ENCODE results near the gene RALGAPA1.
"Not testable (repeated sequence)": the region's sequence is repeated elsewhere in the genome, so short reads cannot be mapped to it uniquely, and the experiment has no call there.

The RALGAPA1 gene

DNA sequence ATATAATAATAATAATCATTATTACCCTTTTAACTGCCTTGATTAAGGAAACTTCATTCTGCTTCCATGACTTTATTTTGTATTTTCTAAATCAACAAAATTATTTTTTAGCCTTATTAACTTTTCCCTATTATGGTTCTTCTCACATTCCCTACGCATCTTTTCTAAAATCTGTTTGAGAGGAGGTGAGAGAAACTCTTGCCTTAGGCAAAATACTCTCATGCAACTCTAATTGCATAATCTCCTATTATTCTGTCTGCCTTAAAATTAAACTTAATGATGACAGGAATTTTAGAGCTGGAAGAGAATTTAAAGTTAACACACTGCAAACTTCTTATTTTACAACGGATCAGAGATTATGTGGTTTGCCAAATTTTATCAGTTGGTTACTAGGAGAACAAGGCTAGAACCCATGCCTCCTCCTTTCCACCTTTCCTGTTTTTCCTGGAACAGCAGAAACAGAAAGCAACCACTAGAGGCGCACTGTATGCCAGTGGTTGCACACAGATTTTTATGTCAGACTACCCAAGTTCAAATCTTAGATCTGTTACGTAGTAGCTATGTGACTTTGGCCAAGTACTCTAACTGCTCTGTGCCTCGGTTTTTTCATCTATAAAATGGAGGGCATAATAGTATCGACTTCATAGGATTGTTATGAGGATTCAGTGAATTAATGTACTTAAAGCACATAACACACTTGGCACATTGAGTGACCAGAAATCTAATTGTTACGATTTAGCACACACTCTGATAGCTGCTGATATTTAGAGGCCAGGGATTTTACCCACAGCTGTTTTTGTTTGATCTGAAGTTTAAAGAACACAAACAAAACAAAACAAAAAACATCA lies 12.7 kb upstream of the RALGAPA1 start:
- DNase-seq (ENCODE audit: low read depth), result no peak

DNA sequence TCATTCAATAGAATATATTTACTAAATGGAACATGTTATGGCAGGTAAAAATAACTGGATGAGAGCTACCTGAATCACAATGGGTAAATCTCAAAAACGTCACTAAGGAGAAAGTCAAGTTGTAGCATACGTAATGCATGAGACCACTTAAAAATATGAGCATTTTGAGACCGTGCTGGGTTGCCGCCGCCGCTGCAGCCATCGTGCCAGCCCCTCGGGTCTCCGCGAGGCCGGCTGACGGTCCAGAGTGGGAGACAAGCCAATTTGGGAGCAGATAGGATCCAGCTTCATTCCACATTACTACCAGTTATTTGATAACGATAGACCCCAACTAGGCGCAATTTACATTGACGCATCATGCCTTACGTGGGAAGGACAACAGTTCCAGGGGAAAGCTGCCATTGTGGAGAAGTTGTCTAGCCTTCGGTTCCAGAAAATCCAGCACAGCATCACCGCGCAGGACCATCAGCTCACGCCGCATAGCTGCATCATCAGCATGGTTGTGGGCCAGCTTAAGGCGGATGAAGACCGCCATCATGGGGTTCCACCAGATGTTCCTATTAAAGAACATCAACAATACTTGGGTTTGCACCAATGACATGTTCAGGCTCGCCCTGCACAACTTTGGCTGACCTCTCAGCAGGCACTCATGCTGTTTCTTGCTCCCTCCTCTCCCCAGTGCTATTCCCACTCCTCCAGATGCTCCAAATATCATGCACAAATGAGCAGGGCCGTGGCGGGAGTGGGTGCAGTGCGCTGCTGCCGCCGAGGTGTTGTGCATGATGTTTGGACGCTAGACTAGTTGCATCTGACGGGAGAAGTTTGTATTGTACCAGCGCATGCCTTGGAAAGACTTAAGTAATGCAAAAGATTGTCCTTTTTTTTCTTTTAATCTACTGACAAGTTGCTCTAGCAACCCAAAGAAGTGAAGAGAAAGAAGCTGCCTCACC lies 10.8 kb upstream of the RALGAPA1 start:
- no peak for DNase-seq (ENCODE audit: low read depth)

DNA sequence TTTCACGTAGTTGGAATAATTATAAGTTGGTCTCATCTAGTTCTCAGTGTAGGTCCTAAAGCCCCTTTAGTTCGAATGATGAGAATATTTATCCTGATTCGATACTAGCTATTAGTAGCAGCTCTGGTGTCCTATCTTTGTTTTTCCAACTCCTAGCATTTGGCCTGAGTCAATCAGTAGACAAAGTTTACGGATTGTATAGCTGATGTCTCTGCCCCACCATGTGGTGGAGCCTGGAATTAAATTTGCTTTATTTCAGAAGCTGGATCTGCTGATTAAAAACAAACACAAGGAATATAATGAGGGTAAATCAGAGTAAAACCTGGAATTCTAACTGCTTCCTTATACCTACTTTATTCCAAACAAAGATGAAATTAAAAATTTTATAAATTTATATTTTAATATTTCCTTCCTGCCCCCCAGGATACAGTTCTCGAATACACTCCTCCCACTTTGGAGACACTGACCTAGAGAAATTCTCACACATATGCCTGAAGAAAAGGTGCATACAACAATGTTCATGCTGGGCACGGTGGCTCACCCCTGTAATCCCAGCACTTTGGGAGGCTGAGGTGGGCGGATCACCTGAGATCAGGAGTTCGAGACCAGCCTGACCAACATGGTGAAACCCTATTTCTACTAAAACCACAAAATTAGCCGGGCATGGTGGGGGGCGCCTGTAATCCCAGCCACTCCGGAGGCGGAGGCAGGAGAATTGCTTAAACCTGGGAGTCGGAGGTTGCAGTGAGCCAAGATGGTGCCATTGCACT lies 9.4 kb upstream of the RALGAPA1 start:
- DNase-seq (ENCODE audit: low read depth), result no peak

- DNase-seq (ENCODE audit: low read depth), result peak; percentile 72
These were observed 5.4 kb upstream of the RALGAPA1 start for GRCh38 chr14:35814371-35815005.

DNA sequence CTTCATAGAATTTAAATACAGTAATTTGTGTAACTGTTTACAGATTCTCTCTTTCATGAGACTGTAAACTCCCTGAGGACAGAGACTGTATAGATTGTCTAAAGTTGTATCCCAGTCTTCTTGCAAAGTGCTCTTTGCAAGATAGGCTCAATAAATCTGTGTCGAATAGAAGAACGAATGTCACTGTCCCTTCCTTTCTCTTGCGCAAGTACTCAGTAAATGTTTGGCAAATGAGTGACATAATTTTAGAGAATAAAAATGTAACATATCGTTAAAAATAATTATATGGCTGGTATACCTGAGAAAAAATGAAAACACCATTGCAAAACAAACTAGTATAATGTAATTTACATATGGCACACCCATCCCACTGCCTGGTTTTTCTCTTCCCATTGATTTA lies 1.9 kb upstream of the RALGAPA1 start:
- DNase-seq (ENCODE audit: low read depth), result no peak

DNA sequence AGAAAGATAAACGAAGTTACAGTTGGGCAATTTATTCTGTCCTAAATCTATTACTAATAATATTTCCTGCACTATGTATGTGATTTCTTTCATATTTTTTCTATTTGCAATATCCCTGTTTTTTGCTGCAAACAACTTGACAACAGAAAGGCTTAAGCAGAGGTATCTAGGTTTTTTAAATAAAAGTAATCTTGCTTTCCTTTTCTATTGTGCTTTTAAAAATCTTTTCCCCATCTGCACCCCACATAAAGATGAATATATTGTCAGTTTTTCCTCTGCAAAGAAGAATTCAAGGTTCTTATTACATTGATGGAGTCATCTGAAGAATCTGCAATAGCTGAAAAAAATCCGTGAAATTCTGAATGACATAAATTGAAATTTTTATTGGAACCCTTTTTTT lies 502 bp upstream of the RALGAPA1 start:
- DNase-seq (ENCODE audit: low read depth), result no peak

- DNase-seq (ENCODE audit: low read depth), result no peak
These were observed 938 bp downstream of the RALGAPA1 start for GRCh38 chr14:35808076-35808637.

DNA sequence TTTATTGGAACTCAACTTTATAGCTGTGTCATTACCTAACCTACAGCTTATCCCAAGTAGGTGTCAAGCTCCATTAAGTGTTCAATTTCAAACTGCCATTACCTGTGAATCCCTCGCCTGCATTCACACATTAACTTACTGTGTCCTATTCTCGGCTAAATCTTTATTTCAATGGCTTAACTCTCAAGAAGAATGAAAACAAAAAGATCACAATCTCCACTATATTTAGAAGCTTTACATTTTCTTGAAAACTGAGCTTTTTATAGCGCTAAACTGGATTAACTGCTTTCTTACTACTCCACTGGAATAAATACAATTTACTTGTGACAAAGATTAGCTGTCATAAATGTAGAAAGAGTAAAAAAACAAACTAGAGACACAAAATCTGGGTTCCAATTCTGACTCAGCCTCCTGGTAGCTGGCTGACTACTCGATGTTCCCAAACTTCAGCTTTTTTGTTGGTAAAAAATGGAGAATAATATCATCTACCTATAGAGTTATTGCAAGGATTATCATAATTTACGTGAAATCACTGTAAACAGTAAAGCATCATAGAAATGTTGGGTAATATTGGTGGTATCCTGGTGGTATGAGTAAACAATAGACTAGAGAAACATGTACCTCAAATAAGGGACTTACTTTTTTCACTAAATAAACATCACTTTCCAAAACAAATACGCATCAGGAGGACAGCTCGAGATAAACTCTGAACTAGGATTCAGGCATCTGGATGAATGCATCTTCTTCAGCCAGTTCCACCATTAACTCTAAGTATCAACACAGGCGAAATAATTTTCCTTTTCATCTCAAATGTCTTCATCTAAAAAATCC lies 1.7 kb downstream of the RALGAPA1 start:
- no peak for DNase-seq (ENCODE audit: low read depth)

DNA sequence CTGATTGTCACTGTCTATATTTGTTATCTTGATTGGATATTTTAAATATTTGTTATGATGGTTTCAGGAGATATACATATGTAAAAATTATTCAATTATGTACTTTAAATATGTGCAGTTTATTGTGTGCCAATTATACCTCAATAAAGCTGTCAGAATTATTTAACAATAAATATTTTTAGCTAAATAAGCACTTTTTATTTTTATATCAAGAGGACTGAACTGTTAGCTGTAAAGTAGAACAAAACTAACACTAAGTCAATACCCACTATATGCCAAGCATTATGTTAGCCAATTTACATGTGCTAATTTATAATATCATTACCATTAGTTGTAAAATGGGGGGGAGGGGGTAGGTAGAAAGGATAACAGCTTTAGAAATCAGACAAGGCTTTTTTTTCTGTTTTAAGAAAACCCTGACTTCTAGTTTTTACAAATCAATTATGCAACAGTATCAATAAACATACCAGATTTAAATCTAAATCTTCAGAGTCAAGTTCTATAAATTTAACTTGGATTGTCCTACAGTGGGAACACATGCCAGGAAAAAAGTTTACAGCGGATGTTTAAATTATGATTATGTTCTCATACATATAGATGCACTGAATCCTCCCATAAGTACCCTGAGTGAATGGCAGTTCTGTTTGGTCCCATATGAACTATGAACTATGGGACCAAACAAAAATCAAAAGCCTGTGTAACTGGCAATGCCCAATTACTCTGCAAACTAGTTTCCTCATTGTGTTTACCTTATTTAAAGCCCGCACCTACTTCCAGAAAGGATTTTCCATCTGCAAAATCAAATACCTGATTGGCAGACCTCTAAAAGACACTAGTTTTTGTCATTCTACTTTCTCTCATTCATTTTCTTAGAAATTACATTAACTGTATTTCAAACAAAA lies 2.8 kb downstream of the RALGAPA1 start:
- no peak for DNase-seq (ENCODE audit: low read depth)

DNA sequence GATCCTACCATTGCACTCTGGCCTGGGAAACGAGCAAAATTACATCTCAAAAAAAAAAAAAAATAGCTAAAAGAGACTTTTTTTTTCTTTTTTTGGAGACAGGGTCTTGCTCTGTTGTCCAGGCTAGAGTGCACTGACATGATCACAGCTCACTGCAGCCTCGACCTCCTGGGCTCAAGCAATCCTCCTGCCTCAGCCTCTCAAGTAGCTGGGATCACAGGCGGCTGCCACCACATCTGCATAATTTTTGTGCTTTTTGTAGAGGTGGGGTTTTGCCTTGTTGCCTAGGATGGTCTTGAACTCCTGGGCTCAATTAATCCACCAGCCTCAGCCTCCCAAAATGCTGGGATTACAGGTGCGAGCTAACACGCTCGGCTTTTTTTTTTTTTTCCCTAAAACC lies 11.3 kb downstream of the RALGAPA1 start:
- no peak for DNase-seq (ENCODE audit: low read depth)

DNA sequence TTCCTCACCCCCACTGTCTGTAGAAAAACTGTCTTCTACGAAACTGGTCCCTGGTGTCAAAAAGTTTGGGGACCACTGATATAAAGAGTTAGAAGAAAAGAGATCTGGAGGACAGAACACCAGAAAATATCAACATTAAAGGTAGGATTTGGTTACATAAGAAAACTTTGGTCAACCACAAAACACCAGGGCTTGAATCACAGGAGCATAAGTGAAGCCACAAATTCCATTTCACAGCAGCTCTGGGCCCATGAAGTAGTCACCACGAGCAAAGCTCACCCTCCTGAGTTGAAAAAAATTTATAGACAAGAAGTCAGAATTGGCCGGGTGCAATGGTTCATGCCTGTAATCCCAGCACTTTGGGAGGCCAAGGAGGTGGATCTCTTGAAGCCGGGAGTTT lies 19.4 kb downstream of the RALGAPA1 start:
- no peak for DNase-seq (ENCODE audit: low read depth)

- DNase-seq (ENCODE audit: low read depth), result no peak
These were observed 22.2 kb downstream of the RALGAPA1 start for GRCh38 chr14:35786856-35787255.

DNA sequence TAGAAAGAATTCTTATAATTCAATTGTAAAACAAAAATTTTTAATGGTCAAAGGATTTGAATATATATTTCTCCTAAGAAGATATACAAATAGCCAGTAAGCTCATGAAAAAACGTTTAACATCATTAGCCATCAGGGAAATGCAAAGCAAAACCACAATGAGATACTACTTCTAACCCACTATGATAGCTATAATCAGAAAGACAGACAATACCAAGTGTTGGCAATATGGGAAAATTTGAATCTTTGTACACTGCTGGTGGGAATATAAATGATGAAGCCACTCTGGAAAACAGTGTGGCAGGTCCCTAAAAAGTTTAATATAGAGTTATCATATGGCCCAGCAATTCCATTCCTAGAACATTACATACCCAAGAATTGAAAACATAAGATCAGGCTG lies 25.4 kb downstream of the RALGAPA1 start:
- no peak for DNase-seq (ENCODE audit: low read depth)

DNA sequence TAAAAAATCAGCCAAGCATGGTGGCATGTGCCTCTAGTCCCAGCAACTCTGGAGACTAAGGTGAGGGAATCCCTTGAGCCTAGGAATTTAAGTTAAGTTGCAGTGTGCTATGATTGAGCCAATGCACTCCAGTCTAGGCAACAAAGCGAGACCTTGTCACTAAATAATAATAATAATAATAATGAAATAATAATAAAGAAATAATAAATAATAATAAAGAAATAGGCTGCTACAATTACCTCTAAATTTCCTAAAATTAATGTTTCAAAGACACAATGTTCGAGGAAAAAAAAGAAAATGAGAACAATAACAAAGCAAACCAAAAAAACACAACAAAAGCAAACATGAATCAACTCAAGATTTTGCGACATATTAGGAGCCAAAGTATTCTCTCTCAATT lies 29.7 kb downstream of the RALGAPA1 start:
- no peak for DNase-seq (ENCODE audit: low read depth)

DNA sequence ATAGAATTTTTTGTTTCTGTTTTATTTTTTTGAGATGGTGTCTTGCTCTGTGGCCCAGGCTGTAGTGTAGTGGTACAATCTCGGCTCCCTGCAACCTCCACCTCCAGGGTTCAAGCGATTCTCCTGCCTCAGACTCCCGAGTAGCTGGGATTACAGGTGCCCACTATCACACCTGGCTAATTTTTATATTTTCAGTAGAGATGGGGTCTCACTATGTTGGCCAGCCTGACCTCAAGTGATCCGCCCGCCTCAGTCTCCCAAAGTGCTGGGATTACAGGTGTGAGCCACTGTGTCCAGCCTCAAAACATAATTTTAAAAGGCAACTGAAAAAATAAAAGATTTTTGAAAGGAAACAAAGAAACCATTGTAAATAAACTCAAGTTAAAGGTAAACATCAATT lies 31.5 kb downstream of the RALGAPA1 start:
- not testable (repeated sequence) for DNase-seq (ENCODE audit: low read depth)

DNA sequence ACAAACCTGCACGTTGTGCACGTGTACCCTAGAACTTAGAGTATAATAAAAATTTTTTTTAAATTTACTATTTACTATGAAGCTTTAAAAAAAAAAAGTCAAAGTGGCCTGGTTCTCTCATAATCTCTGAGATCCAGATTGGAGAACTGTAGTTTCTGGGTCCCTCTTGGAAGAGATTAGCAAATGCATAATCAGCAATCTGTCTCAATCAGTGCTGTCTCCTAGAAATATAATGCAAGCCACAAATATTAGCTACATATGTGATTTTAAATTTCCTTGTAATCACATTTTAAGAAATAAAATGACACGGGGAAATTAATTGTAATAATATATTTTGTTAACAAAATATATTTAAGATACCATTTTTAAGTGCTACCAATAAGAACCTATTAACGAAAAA lies 32.3 kb downstream of the RALGAPA1 start:
- no peak for DNase-seq (ENCODE audit: low read depth)

DNA sequence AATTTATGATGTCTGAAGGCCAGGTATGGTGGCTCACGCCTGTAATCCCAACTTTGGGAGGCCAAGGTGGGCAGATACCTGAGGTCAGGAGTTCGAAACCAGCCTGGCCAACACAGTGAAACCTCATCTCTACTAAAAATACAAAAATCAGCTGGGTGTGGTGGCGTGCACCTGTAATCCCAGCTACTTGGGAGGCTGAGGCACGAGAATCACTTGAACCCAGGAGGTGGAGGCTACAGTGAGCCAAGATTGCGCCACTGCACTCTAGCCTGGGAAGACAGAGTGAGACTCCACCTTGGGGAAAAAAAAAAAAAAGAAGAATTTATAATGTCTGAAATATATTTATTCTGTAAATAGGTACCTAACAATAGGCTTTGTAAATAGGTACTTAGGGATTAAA lies 33.0 kb downstream of the RALGAPA1 start:
- not testable (repeated sequence) for DNase-seq (ENCODE audit: low read depth)

DNA sequence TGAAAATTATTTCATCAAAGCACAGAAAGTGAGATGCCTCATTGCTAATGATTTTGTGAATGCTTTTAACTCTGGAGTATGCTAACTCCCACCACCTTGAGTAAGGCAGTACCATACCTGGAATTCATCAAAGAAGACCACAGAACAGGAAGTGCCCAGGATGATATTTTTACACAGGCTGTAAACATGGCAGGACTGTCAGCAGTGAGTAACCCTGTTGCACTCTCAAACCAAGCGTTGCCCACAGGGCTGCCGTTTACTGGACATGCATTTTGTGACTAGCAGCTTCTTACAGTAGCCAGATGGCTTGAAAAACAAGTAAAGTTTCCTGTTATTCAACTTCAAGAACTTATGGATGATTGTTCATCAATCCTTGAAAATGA lies 42.4 kb downstream of the RALGAPA1 start:
- DNase-seq (ENCODE audit: low read depth), result no peak

- no peak for DNase-seq (ENCODE audit: low read depth)
These were observed 42.9 kb downstream of the RALGAPA1 start for GRCh38 chr14:35766036-35766699.

Data from T follicular helper cell (primary cell).